Kidney (tissue), 14 donors: ENCODE data around the gene FGFR3. TPM values are rescaled to one million over a fixed set of nuclear protein-coding genes. Genes with fewer than 3 reads are reported as not detected.

Source experiments
- DNase-seq, 5 donors: peaks; one replicate each; pipeline ENCODE4 v3.0.0-alpha.2; 2013 to 2020
- FAIRE-seq: peaks from 2 replicates; lab custom pipeline; 2012; peaks lifted over from hg19 to GRCh38; lab: Jason Lieb, UNC
- H3K27ac ChIP-seq, 2 donors: one replicate each; pipeline ENCODE4 v1.7.0; 2013; ENCODE audit warnings: low read depth in 2 of 2, low read length in 2 of 2, inconsistent platforms in 1 of 2
- H3K27me3 ChIP-seq: one replicate; pipeline ENCODE4 v1.7.1; 2013; ENCODE audit warnings: low read length, inconsistent platforms; ENCODE audit not compliant: control insufficient read depth, insufficient read depth
- H3K36me3 ChIP-seq, 3 donors: one replicate each; pipeline versions ENCODE4 v1.7.0 to v1.7.1; 2013; ENCODE audit warnings: low read length in 3 of 3, control low read depth in 1 of 3, inconsistent platforms in 1 of 3; ENCODE audit not compliant: insufficient read depth in 3 of 3, control insufficient read depth in 2 of 3
- H3K4me1 ChIP-seq, 3 donors: one replicate each; pipeline versions ENCODE4 v1.7.0 to v1.7.1; 2013; ENCODE audit warnings: low read length in 3 of 3, inconsistent platforms in 1 of 3, low read depth in 1 of 3; ENCODE audit not compliant: control insufficient read depth in 2 of 3, insufficient read depth in 2 of 3
- H3K4me3 ChIP-seq, 3 donors: one replicate each; pipeline versions ENCODE4 v1.7.0 to v1.8.1; 2013; ENCODE audit warnings: low read length in 3 of 3, control low read depth in 1 of 3, inconsistent platforms in 1 of 3
- H3K9ac ChIP-seq, 3 donors: one replicate each; pipeline versions ENCODE4 v1.7.0 to v1.7.1; 2013; ENCODE audit warnings: low read length in 3 of 3, control low read depth in 1 of 3, inconsistent platforms in 1 of 3
- H3K9me3 ChIP-seq, 3 donors: one replicate each; pipeline versions ENCODE4 v1.7.0 to v1.7.1; 2013; ENCODE audit warnings: low read length in 3 of 3, control low read depth in 1 of 3, inconsistent platforms in 1 of 3; ENCODE audit not compliant: control insufficient read depth in 2 of 3, insufficient read depth in 1 of 3
- CTCF ChIP-seq: IDR thresholded peaks from 3 replicates; pipeline ENCODE4 v1.5.1; 2012; ENCODE audit warnings: mild to moderate bottlenecking, moderate library complexity, borderline replicate concordance; ENCODE audit not compliant: insufficient read depth; ENCODE audit errors: extremely low read depth
- intact Hi-C: fragments of 100-400 bp; cut with DNase I; formaldehyde crosslinking; loops from one replicate; pipeline ENCODE4 v1.11.1; 2022
- polyA plus RNA-seq: library from polyadenylated mRNA; stranded (reverse); fragments of 350-450 nt; fragmentation: Illumina TruSeq; extraction: RNeasy Lipid Tissue Mini Kit (QIAGEN cat#74804); gene quantifications from one replicate; pipeline ENCODE4 v1.2.3, GENCODE V29; 2014; ENCODE audit warnings: low read depth, low replicate concordance; ENCODE audit not compliant: insufficient read depth
- total RNA-seq: library from RNA; stranded (reverse); fragmentation: NEBNext Ultra II Directional; extraction: Animal tissue kit (Norgen Biotek cat#: 25700); gene quantifications from one replicate; pipeline ENCODE4 v1.2.1, GENCODE V29; 2021
- donor health status: control.
- donor health status: control.
- donor health status: control.
- donor health status: control.
- donor health status: control.
- donor health status: DM: yes; HTN: yes; CAD: no.
- donor health status: Normal renal cell carcinoma (clear cell type).

Gene FGFR3
- total and polyA plus RNA-seq, 2 donors from 2014 or later: 25.5 to 28.5 TPM

- Histone ChIP-seq H3K27me3 (no peaks in the 10 kb centered on the region), H3K9ac (no peak overlapping the region), H3K4me1 (peaks cover 0 to 5% (median 0%) of the 10 kb centered on the region in 3 donors), H3K27ac (no peak overlapping the region), H3K9me3 (no peaks in the 10 kb centered on the region), H3K36me3 (no peaks in the 10 kb centered on the region), H3K4me3 (no peak overlapping the region)
- DNase-seq: no peak
- intact Hi-C loops: no loop called here
- no peak for TF ChIP-seq CTCF
- no peak for FAIRE-seq
These were observed 31.9 kb upstream of the FGFR3 start for GRCh38 chr4:1761130-1761689.

GRCh38 chr4:1762264-1763010, 30.7 kb upstream of the FGFR3 start:
- TF ChIP-seq CTCF: no peak
- FAIRE-seq: no peak
- Histone ChIP-seq H3K9ac (no peak overlapping the region), H3K9me3 (no peaks in the 10 kb centered on the region), H3K36me3 (no peaks in the 10 kb centered on the region), H3K4me3 (no peak overlapping the region), H3K27me3 (no peaks in the 10 kb centered on the region), H3K27ac (no peak overlapping the region), H3K4me1 (peaks cover 0 to 7% (median 0%) of the 10 kb centered on the region in 3 donors)
- intact Hi-C loops: no loop called here
- DNase-seq: no peak

- no peaks in the 10 kb centered on the region for H3K36me3 ChIP-seq
- H3K9ac ChIP-seq: no peak overlapping the region
- no peaks in the 10 kb centered on the region for H3K27me3 ChIP-seq
- no peak overlapping the region for H3K4me3 ChIP-seq
- H3K27ac ChIP-seq: no peak overlapping the region
- peaks cover 0 to 7% (median 0%) of the 10 kb centered on the region in 3 donors for H3K4me1 ChIP-seq
- TF ChIP-seq CTCF: no peak
- H3K9me3 ChIP-seq: no peaks in the 10 kb centered on the region
- FAIRE-seq (no peak), DNase-seq (no peak)
- intact Hi-C loops: no loop called here
These were observed 30.0 kb upstream of the FGFR3 start for GRCh38 chr4:1763070-1763549.
